HepG2 (cell line): ENCODE results near the gene SSBP2. TPM values are rescaled to one million over a fixed set of nuclear protein-coding genes. Genes with fewer than 3 reads are reported as not detected.

Experiments
- ATAC-seq: fragments of 200-7000 bp; cut with Tn5 transposase; 3 replicates; pipeline ENCODE4 v1.9.1; 2020; ENCODE audit warnings: mild to moderate bottlenecking, moderate library complexity
- BruUV-seq: library from RNA; stranded (reverse); fragments of 400-500 nt; replicated peaks from 2 replicates; lab custom pipeline; 2021; lab: Mats Ljungman, UMichigan
- CTCF ChIA-PET: fragments of 300-600 bp; formaldehyde crosslinking; extraction: SDS; loops from one replicate; lab custom pipeline; 2021; ENCODE audit warnings: low total read pairs, inconsistent platforms, low intra/inter-chr PET ratio; lab: Yijun Ruan, JAX
- POLR2A ChIA-PET: fragments of 350-600 bp; sonication (Branson Sonifier 250); formaldehyde crosslinking; loops from one replicate; lab custom pipeline; 2020; ENCODE audit warnings: antibody characterized with exemption, inconsistent platforms; lab: Yijun Ruan, JAX
- DNase-seq: peaks from one replicate; pipeline ENCODE4 v3.0.0-alpha.2; 2015; ENCODE audit warnings: low spot score
- FAIRE-seq: peaks from 3 replicates; lab custom pipeline; 2011; peaks lifted over from hg19 to GRCh38; lab: Jason Lieb, UNC
- H2AFZ ChIP-seq: one replicate; pipeline ENCODE4 v1.6.1; 2011; ENCODE audit warnings: low read length, inconsistent platforms
- H3K27ac ChIP-seq: fragments of 300-600 bp; 3 replicates; pipeline ENCODE4 v1.8.0; 2011; ENCODE audit warnings: mixed run types, mild to moderate bottlenecking, mixed read lengths, low read length, inconsistent platforms; ENCODE audit not compliant: insufficient read depth; ENCODE audit errors: extremely low read length
- H3K27me3 ChIP-seq, 2 experiments: fragments of 200-600 bp in 1 of 2; 2 replicates in 1 of 2; 3 replicates in 1 of 2; pipeline versions ENCODE4 v1.6.0 to v1.8.0; 2011; ENCODE audit warnings: low read length in 2 of 2, mild to moderate bottlenecking in 2 of 2, moderate library complexity in 2 of 2, inconsistent platforms in 1 of 2; ENCODE audit not compliant: insufficient read depth in 2 of 2, control insufficient read depth in 1 of 2
- H3K36me3 ChIP-seq, 2 experiments: fragments of 200-600 bp in 1 of 2; replicated peaks in 1 of 2; 2 replicates in 1 of 2; 3 replicates in 1 of 2; pipeline versions ENCODE4 v1.5.1 to v1.8.0; 2011; ENCODE audit warnings: low read length in 2 of 2, inconsistent platforms in 1 of 2; ENCODE audit not compliant: insufficient read depth in 2 of 2, control insufficient read depth in 1 of 2
- H3K4me1 ChIP-seq: 2 replicates; pipeline ENCODE4 v1.5.1; 2012; ENCODE audit warnings: low read length, inconsistent platforms; ENCODE audit not compliant: insufficient read depth
- H3K4me2 ChIP-seq: 2 replicates; pipeline ENCODE4 v1.6.0; 2011; ENCODE audit warnings: low read depth, low read length, inconsistent platforms
- H3K4me3 ChIP-seq, 3 experiments: fragments of 200-600 bp in 1 of 3; sonication (generic), shearing (Covaris generic) in 1 of 3; replicated peaks in 1 of 3; 2 replicates each; pipeline ENCODE4 v1.5.1; 2011 to 2016; ENCODE audit warnings: low read length in 3 of 3, inconsistent platforms in 2 of 3, low read depth in 2 of 3, mild to moderate bottlenecking in 2 of 3, control low read depth in 1 of 3, mixed read lengths in 1 of 3; ENCODE audit not compliant: insufficient read depth in 1 of 3
- H3K79me2 ChIP-seq: one replicate; pipeline ENCODE4 v1.6.1; 2011; ENCODE audit warnings: low read length, inconsistent platforms; ENCODE audit not compliant: insufficient read depth
- H3K9ac ChIP-seq: 2 replicates; pipeline ENCODE4 v1.6.0; 2011; ENCODE audit warnings: mild to moderate bottlenecking, low read depth, low read length, inconsistent platforms; ENCODE audit not compliant: insufficient read depth
- H3K9me3 ChIP-seq: 2 replicates; pipeline ENCODE4 v1.5.1; 2012; ENCODE audit warnings: mild to moderate bottlenecking, low read length
- H4K20me1 ChIP-seq: 2 replicates; pipeline ENCODE4 v1.6.0; 2011; ENCODE audit warnings: inconsistent platforms, mild to moderate bottlenecking, low read length, moderate library complexity; ENCODE audit not compliant: insufficient read depth
- ATAD3A ChIP-seq: sonication (generic); formaldehyde crosslinking; IDR thresholded peaks from 2 replicates; pipeline ENCODE4 v1.4.0; 2020; ENCODE audit warnings: missing genetic modification reagents
- CCAR2 ChIP-seq: fragments of 200-400 bp; formaldehyde crosslinking; optimal IDR thresholded peaks from 2 replicates; pipeline ENCODE3; 2018; ENCODE audit warnings: low read depth, mild to moderate bottlenecking, low read length, moderate library complexity
- GLI4 ChIP-seq: sonication (generic); formaldehyde crosslinking; IDR thresholded peaks from 2 replicates; pipeline ENCODE4 v1.5.1; 2020; ENCODE audit warnings: missing genetic modification reagents, mild to moderate bottlenecking, moderate library complexity, borderline replicate concordance
- MTA1 ChIP-seq: sonication (generic); formaldehyde crosslinking; IDR thresholded peaks from 2 replicates; pipeline ENCODE4 v1.4.0; 2020; ENCODE audit warnings: missing genetic modification reagents, mild to moderate bottlenecking, borderline replicate concordance
- NFKBIZ ChIP-seq: IDR thresholded peaks from 2 replicates; pipeline ENCODE4 v1.6.1; 2018; ENCODE audit warnings: missing genetic modification reagents, missing compliant biosample characterization
- PRPF4 ChIP-seq: fragments of 200-400 bp; formaldehyde crosslinking; IDR thresholded peaks from 2 replicates; pipeline ENCODE4 v1.6.1; 2016; ENCODE audit warnings: low read length, low read depth; ENCODE audit not compliant: poor library complexity, severe bottlenecking
- RFXANK ChIP-seq: IDR thresholded peaks from 2 replicates; pipeline ENCODE4 v1.6.1; 2016
- RNF219 ChIP-seq: sonication (generic); formaldehyde crosslinking; IDR thresholded peaks from 2 replicates; pipeline ENCODE4 v1.5.0; 2020; ENCODE audit warnings: mild to moderate bottlenecking, missing genetic modification reagents
- TEF ChIP-seq: sonication (generic); formaldehyde crosslinking; IDR thresholded peaks from 2 replicates; pipeline ENCODE4 v1.5.0; 2020; ENCODE audit warnings: missing genetic modification reagents
- YEATS4 ChIP-seq: sonication (generic); formaldehyde crosslinking; IDR thresholded peaks from 2 replicates; pipeline ENCODE4 v1.4.0; 2020; ENCODE audit warnings: missing genetic modification reagents, borderline replicate concordance
- ZBTB38 ChIP-seq: sonication (generic); formaldehyde crosslinking; IDR thresholded peaks from 2 replicates; pipeline ENCODE4 v1.5.1; 2020; ENCODE audit warnings: mild to moderate bottlenecking, missing genetic modification reagents
- ZBTB39 ChIP-seq: sonication (generic); formaldehyde crosslinking; IDR thresholded peaks from 2 replicates; pipeline ENCODE4 v1.5.0; 2020; ENCODE audit warnings: missing genetic modification reagents
- ZNF101 ChIP-seq: sonication (generic); formaldehyde crosslinking; IDR thresholded peaks from 2 replicates; pipeline ENCODE4 v1.4.0; 2020; ENCODE audit warnings: mild to moderate bottlenecking, low read depth, missing genetic modification reagents, borderline replicate concordance
- ZNF543 ChIP-seq: sonication (generic); formaldehyde crosslinking; IDR thresholded peaks from 2 replicates; pipeline ENCODE4 v1.4.0; 2020; ENCODE audit warnings: mild to moderate bottlenecking, missing genetic modification reagents
- ZNF687 ChIP-seq: sonication (generic); formaldehyde crosslinking; IDR thresholded peaks from 2 replicates; pipeline ENCODE4 v1.5.1; 2020; ENCODE audit warnings: mild to moderate bottlenecking, missing genetic modification reagents, moderate library complexity
- ZNF784 ChIP-seq: sonication (generic); formaldehyde crosslinking; IDR thresholded peaks from 2 replicates; pipeline ENCODE4 v1.5.1; 2020; ENCODE audit warnings: missing genetic modification reagents, mild to moderate bottlenecking, borderline replicate concordance
- in situ Hi-C: cut with HindIII; loops from 2 replicates; pipeline ENCODE4 v1.10.0; 2017; ENCODE audit warnings: low pct_unique_long_range_greater_than_20kb; ENCODE audit not compliant: extremely low pct_ligation_motif_present
- intact Hi-C: fragments of 100-400 bp; cut with micrococcal nuclease; formaldehyde crosslinking; loops from one replicate; pipeline ENCODE4 v1.10.0; 2022; ENCODE audit not compliant: unreplicated experiment
- polyA plus RNA-seq, 8 experiments: library from polyadenylated mRNA; depleted of rRNA in 3 of 8; stranded (reverse) in 7 of 8; unstranded in 1 of 8; fragments of >200 nt; fragmentation: Illumina TruSeq in 4 of 8; extraction: Trizol in 4 of 8; gene quantifications; 2 replicates each; pipeline versions ENCODE4 v1.2.1 to v1.2.3, GENCODE V29; 2011 to 2016; ENCODE audit warnings: low read depth in 4 of 8, missing spikeins in 1 of 8, mixed read lengths in 1 of 8; ENCODE audit not compliant: insufficient read depth in 1 of 8
- total RNA-seq, 5 experiments: library from RNA; depleted of rRNA; stranded (reverse); fragments of >200 nt; fragmentation: Illumina TruSeq; extraction: Trizol; gene quantifications; 2 replicates each; pipeline ENCODE4 v1.2.3, GENCODE V29; 2016; ENCODE audit warnings: low read depth in 1 of 5

SSBP2 gene
- total and polyA plus RNA-seq, 2 of the 13 experiments (the other 11 are each of a cell fraction or from before 2014, with no cell fraction given) = 0.16 TPM; not detected in 1

GRCh38 chr5:81516091-81516490 is 234.8 kb downstream of the SSBP2 start:
- CTCF ChIA-PET = no interaction called here
- no peaks in the 10 kb centered on the region for H3K79me2 ChIP-seq
- no peaks in the 10 kb centered on the region for H3K9me3 ChIP-seq
- DNase-seq = no peak
- H3K4me2 ChIP-seq = no peak overlapping the region
- no peaks in the 10 kb centered on the region for H4K20me1 ChIP-seq
- no peaks in the 10 kb centered on the region for H3K36me3 ChIP-seq
- intact Hi-C loops (no loop called here), in situ Hi-C loops (loop anchor here (25.0 kb wide), 1 partner anchor 321 kb away; no protein-coding TSS in a partner anchor)
- no peak overlapping the region for H2AFZ ChIP-seq
- H3K27ac ChIP-seq = no peak overlapping the region
- no peaks in the 10 kb centered on the region for H3K27me3 ChIP-seq
- BruUV-seq = no TSS peak
- H3K4me3 ChIP-seq = no peak overlapping the region
- POLR2A ChIA-PET = no interaction called here
- no peak for FAIRE-seq
- H3K4me1 ChIP-seq = no peaks in the 10 kb centered on the region
- no peak overlapping the region for H3K9ac ChIP-seq
- no peak for ATAC-seq
- TF ChIP-seq PRPF4 = no peak
- no peak for TF ChIP-seq ZBTB39 (CRISPR knock-in tag)
- TF ChIP-seq RFXANK (CRISPR knock-in tag) = no peak
- no peak for TF ChIP-seq ZNF543 (CRISPR knock-in tag)
- no peak for TF ChIP-seq NFKBIZ (CRISPR knock-in tag)
- TF ChIP-seq MTA1 (CRISPR knock-in tag) = no peak
- TF ChIP-seq ATAD3A (CRISPR knock-in tag) = no peak
- no peak for TF ChIP-seq CCAR2
- no peak for TF ChIP-seq GLI4 (CRISPR knock-in tag)
- no peak for TF ChIP-seq TEF
- TF ChIP-seq ZNF687 (CRISPR knock-in tag) = no peak
- no peak for TF ChIP-seq RNF219
- TF ChIP-seq YEATS4 (CRISPR knock-in tag) = no peak
- TF ChIP-seq ZNF101 (CRISPR knock-in tag) = no peak
- no peak for TF ChIP-seq ZBTB38 (CRISPR knock-in tag)
- no peak for TF ChIP-seq ZNF784 (CRISPR knock-in tag)
